Hepatocyte (in vitro differentiated cells): ENCODE results near the gene WIPF3. TPM values are rescaled to one million over a fixed set of nuclear protein-coding genes. Genes with fewer than 3 reads are reported as not detected.
A peak's percentile ranks its signal among the peaks of the same experiment; 100 is the strongest.

Experiments
- DNase-seq: peaks from one replicate; pipeline ENCODE4 v3.0.0-alpha.2; 2016; ENCODE audit warnings: low spot score
- H2AFZ ChIP-seq: fragments of 200-600 bp; sonication (generic); 2 replicates; pipeline ENCODE4 v1.6.0; 2016; ENCODE audit warnings: antibody characterized with exemption, mild to moderate bottlenecking
- H3K27ac ChIP-seq: fragments of 200-600 bp; sonication (generic); 2 replicates; pipeline ENCODE4 v1.5.1; 2016; ENCODE audit warnings: mild to moderate bottlenecking
- H3K27me3 ChIP-seq: fragments of 200-600 bp; sonication (generic); 2 replicates; pipeline ENCODE4 v1.6.1; 2016
- H3K36me3 ChIP-seq: fragments of 200-600 bp; sonication (generic); replicated peaks from 2 replicates; pipeline ENCODE4 v1.5.1; 2016; ENCODE audit warnings: low read depth; ENCODE audit not compliant: insufficient read depth
- H3K4me1 ChIP-seq: fragments of 200-600 bp; sonication (generic); 2 replicates; pipeline ENCODE4 v1.5.1; 2016; ENCODE audit warnings: mild to moderate bottlenecking, moderate library complexity; ENCODE audit not compliant: insufficient read depth
- H3K4me2 ChIP-seq: fragments of 200-600 bp; sonication (generic); 2 replicates; pipeline ENCODE4 v1.6.0; 2016
- H3K4me3 ChIP-seq: fragments of 200-600 bp; sonication (generic); 2 replicates; pipeline ENCODE4 v1.5.1; 2016; ENCODE audit warnings: mild to moderate bottlenecking
- H3K79me2 ChIP-seq: fragments of 200-600 bp; sonication (generic); 2 replicates; pipeline ENCODE4 v1.6.0; 2017; ENCODE audit warnings: mild to moderate bottlenecking
- H3K9me2 ChIP-seq: fragments of 200-600 bp; sonication (generic); replicated peaks from 2 replicates; pipeline ENCODE4 v1.6.0; 2017; ENCODE audit warnings: mild to moderate bottlenecking; ENCODE audit not compliant: insufficient read depth
- H3K9me3 ChIP-seq: fragments of 200-600 bp; sonication (generic); 2 replicates; pipeline ENCODE4 v1.5.1; 2016; ENCODE audit warnings: low read depth, mild to moderate bottlenecking
- H4K20me1 ChIP-seq: fragments of 200-600 bp; sonication (generic); 2 replicates; pipeline ENCODE4 v1.6.0; 2016; ENCODE audit warnings: mild to moderate bottlenecking; ENCODE audit not compliant: insufficient read depth, poor library complexity, severe bottlenecking
- EZH2 ChIP-seq: fragments of 200-600 bp; sonication (generic); IDR thresholded peaks from 2 replicates; pipeline ENCODE4 v1.6.1; 2016; ENCODE audit warnings: antibody characterized with exemption, mild to moderate bottlenecking, borderline replicate concordance
- EZH2phosphoT487 ChIP-seq: fragments of 200-600 bp; sonication (generic); IDR thresholded peaks from one replicate; pipeline ENCODE4 v1.6.1; 2018; ENCODE audit warnings: antibody characterized with exemption, mild to moderate bottlenecking, low read depth, moderate library complexity; ENCODE audit not compliant: unreplicated experiment, severe bottlenecking
- WGBS: methylation state at CpG from one replicate; pipeline ENCODE4 v1.1.6; 2016; ENCODE audit warnings: low lambda C conversion rate; ENCODE audit errors: missing lambda C conversion rate; 5-methylcytosine and 5-hydroxymethylcytosine counted together
- polyA plus RNA-seq: library from polyadenylated mRNA; unstranded; fragments of >200 nt; fragmentation: Nextera tagmentation; extraction: Ambion mirVana; gene quantifications from 2 replicates; pipeline ENCODE4 v1.2.1, GENCODE V29; 2016
- total RNA-seq: library from RNA; depleted of rRNA; stranded (reverse); fragments of >200 nt; gene quantifications from 2 replicates; pipeline ENCODE4 v1.2.3, GENCODE V29; 2014
- TF ChIP-seq, protein P1 (sequence below): fragments of 200-600 bp; sonication (generic); IDR thresholded peaks from 2 replicates; pipeline ENCODE4 v1.5.1; 2016; ENCODE audit warnings: antibody characterized with exemption, mild to moderate bottlenecking; ENCODE audit not compliant: poor library complexity

Gene WIPF3
- total and polyA plus RNA-seq, 2 experiments from 2014 or later = 0.98 to 2.4 TPM

- H3K79me2 ChIP-seq = peaks cover 13% of the 10 kb centered on the region
- H2AFZ ChIP-seq = no peak overlapping the region
- H3K36me3 ChIP-seq = no peaks in the 10 kb centered on the region
- no peaks in the 10 kb centered on the region for H4K20me1 ChIP-seq
- no peak for TF ChIP-seq EZH2phosphoT487
- TF ChIP-seq, protein P1, sequence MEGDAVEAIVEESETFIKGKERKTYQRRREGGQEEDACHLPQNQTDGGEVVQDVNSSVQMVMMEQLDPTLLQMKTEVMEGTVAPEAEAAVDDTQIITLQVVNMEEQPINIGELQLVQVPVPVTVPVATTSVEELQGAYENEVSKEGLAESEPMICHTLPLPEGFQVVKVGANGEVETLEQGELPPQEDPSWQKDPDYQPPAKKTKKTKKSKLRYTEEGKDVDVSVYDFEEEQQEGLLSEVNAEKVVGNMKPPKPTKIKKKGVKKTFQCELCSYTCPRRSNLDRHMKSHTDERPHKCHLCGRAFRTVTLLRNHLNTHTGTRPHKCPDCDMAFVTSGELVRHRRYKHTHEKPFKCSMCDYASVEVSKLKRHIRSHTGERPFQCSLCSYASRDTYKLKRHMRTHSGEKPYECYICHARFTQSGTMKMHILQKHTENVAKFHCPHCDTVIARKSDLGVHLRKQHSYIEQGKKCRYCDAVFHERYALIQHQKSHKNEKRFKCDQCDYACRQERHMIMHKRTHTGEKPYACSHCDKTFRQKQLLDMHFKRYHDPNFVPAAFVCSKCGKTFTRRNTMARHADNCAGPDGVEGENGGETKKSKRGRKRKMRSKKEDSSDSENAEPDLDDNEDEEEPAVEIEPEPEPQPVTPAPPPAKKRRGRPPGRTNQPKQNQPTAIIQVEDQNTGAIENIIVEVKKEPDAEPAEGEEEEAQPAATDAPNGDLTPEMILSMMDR = no peak
- TF ChIP-seq EZH2 = no peak
- no peak for DNase-seq
- H3K9me3 ChIP-seq = no peaks in the 10 kb centered on the region
- peaks cover 8% of the 10 kb centered on the region for H3K27me3 ChIP-seq
- H3K4me3 ChIP-seq = no peak overlapping the region
- peaks cover 12% of the 10 kb centered on the region for H3K4me1 ChIP-seq
- H3K27ac ChIP-seq = no peak overlapping the region
- no peak overlapping the region for H3K4me2 ChIP-seq
- no peaks in the 10 kb centered on the region for H3K9me2 ChIP-seq
Observed at GRCh38 chr7:29810297-29810696, 4.0 kb downstream of the WIPF3 start.

DNA sequence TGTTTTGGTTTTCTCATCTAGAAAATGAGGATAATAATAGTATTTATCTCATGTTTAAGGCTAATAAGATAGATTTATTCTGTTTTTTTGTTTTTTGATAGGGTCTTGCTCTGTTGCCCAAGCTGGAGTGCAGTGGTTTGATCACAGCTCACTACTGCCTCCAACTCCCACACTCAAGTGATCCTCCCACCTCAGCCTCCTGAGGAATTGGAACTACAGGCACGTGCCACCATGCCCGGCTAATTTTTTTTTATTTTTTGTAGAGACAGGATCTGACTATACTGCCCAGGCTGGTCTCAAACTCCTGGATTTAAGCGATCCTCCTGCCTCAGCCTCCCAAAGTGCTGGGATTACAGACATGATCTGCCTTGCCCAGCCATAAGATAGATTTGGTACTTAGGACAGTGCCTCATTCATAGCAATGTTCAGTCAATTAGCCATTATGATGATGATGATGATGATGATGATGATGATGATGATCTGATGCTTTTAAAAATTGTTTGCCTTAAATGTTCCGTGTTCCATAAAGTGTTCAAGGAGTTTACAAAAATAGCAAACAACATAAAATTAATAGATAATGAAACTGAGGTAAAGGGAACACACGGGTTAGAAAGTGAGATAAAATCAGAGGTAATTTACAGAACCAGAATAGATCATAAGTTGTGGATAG lies 4.6 kb downstream of the WIPF3 start:
- Histone ChIP-seq H2AFZ (no peak overlapping the region), H3K4me2 (no peak overlapping the region), H3K9me2 (no peaks in the 10 kb centered on the region), H3K9me3 (no peaks in the 10 kb centered on the region), H4K20me1 (no peaks in the 10 kb centered on the region), H3K27me3 (peaks cover 8% of the 10 kb centered on the region), H3K4me1 (peaks cover 12% of the 10 kb centered on the region), H3K79me2 (peaks cover 13% of the 10 kb centered on the region), H3K4me3 (no peak overlapping the region), H3K27ac (no peak overlapping the region), H3K36me3 (no peaks in the 10 kb centered on the region)
- TF ChIP-seq EZH2phosphoT487 (no peak), EZH2 (no peak)
- TF ChIP-seq, protein P1 = no peak
- 91% methylated on average over 5 of the region's 5 CpGs for WGBS
- DNase-seq = no peak

DNA sequence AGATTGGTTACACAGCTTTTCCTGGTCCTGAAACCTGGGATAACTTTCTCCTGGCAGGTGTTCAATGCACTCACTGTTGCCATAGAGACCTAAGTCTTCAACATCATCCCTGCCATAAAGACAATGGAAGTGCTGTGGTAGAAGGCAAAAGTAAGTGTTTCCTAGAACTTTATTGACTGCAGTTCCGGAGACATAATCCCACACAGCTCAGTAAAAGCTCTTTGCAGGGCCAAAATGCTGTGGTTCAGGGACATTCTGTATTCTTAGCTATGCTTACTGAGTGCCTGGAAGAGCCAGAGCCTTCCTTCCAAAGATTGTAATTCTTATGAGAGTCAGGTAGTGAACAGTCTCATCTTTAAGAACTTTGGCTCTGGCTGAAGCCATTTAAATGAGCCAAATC lies 5.3 kb downstream of the WIPF3 start:
- no peak overlapping the region for H3K4me3 ChIP-seq
- no peak overlapping the region for H3K27ac ChIP-seq
- no peaks in the 10 kb centered on the region for H4K20me1 ChIP-seq
- H3K4me2 ChIP-seq = no peak overlapping the region
- no peaks in the 10 kb centered on the region for H3K36me3 ChIP-seq
- H3K27me3 ChIP-seq = peaks cover 8% of the 10 kb centered on the region
- peaks cover 12% of the 10 kb centered on the region for H3K4me1 ChIP-seq
- H2AFZ ChIP-seq = no peak overlapping the region
- H3K9me3 ChIP-seq = no peaks in the 10 kb centered on the region
- TF ChIP-seq, protein P1 = no peak
- TF ChIP-seq EZH2phosphoT487 = no peak
- TF ChIP-seq EZH2 = no peak
- no peaks in the 10 kb centered on the region for H3K9me2 ChIP-seq
- DNase-seq = peak; percentile 35
- WGBS = 33% methylated on average over 1 of the region's 1 CpG
- peaks cover 13% of the 10 kb centered on the region for H3K79me2 ChIP-seq
